Measurements from ENCODE around the gene ADH1A.
"Not testable (repeated sequence)": the region's sequence is repeated elsewhere in the genome, so short reads cannot be mapped to it uniquely, and the experiment has no call there.

Gene ADH1A

GRCh38 chr4:99264927-99265326, 25.9 kb downstream of the ADH1A start:
- TF ChIP-seq CTCF (IDR thresholded peaks at IDR 0.05; ENCODE audit: control insufficient read depth, insufficient read depth, low read depth, low read length, missing control alignments): no peak
- no peak overlapping the region for H3K4me3 ChIP-seq (ENCODE audit: control insufficient read depth, low read depth, low read length)
- no peak for DNase-seq (ENCODE audit: low read depth)

- no peak for DNase-seq (ENCODE audit: low read depth)
- no peak for TF ChIP-seq CTCF (IDR thresholded peaks at IDR 0.05; ENCODE audit: control insufficient read depth, insufficient read depth, low read depth, low read length, missing control alignments)
- H3K4me3 ChIP-seq (ENCODE audit: control insufficient read depth, low read depth, low read length): no peak overlapping the region
Measured at GRCh38 chr4:99252746-99253145, 38.0 kb downstream of the ADH1A start.

- no peak for TF ChIP-seq CTCF (IDR thresholded peaks at IDR 0.05; ENCODE audit: control insufficient read depth, insufficient read depth, low read depth, low read length, missing control alignments)
- DNase-seq (ENCODE audit: low read depth): no peak
- no peak overlapping the region for H3K4me3 ChIP-seq (ENCODE audit: control insufficient read depth, low read depth, low read length)
Measured at GRCh38 chr4:99248714-99249113, 42.1 kb downstream of the ADH1A start.

- no peak for DNase-seq (ENCODE audit: low read depth)
- H3K4me3 ChIP-seq (ENCODE audit: control insufficient read depth, low read depth, low read length): no peak overlapping the region
- TF ChIP-seq CTCF (IDR thresholded peaks at IDR 0.05; ENCODE audit: control insufficient read depth, insufficient read depth, low read depth, low read length, missing control alignments): no peak
Measured at GRCh38 chr4:99235955-99236354, 54.8 kb downstream of the ADH1A start.

- H3K4me3 ChIP-seq (ENCODE audit: control insufficient read depth, low read depth, low read length): no peak overlapping the region
- no peak for TF ChIP-seq CTCF (IDR thresholded peaks at IDR 0.05; ENCODE audit: control insufficient read depth, insufficient read depth, low read depth, low read length, missing control alignments)
- peak; percentile 41 for DNase-seq (ENCODE audit: low read depth)
Measured at GRCh38 chr4:99234331-99235010, 56.3 kb downstream of the ADH1A start.

GRCh38 chr4:99233397-99233796, 57.4 kb downstream of the ADH1A start:
- DNase-seq (ENCODE audit: low read depth): not testable (repeated sequence)

GRCh38 chr4:99228706-99229105, 62.1 kb downstream of the ADH1A start:
- not testable (repeated sequence) for H3K4me3 ChIP-seq (ENCODE audit: control insufficient read depth, low read depth, low read length); DNase-seq (ENCODE audit: low read depth)

More at GRCh38 chr4:99233397-99233796, 57.4 kb downstream of the ADH1A start:
- not testable (repeated sequence) for H3K4me3 ChIP-seq (ENCODE audit: control insufficient read depth, low read depth, low read length)

DNA sequence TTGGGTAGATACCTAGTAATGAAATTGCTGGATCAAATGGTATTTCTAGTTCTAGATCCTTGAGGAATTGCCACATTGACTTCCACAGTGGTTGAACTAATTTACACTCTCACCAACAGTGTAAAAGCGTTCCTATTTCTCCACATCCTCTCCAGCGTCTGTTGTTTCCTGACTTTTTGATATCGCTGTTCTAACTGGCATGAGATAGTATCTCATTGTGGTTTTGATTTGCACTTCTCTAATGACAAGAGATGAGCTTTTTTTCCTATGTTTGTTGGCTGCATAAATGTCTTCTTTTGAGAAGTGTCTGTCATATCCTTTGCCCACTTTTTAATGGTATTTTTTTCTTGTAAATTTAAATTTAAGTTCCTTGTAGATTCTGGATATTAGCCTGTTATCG, 63.1 kb downstream of the ADH1A start:
- not testable (repeated sequence) for H3K4me3 ChIP-seq (ENCODE audit: control insufficient read depth, low read depth, low read length); DNase-seq (ENCODE audit: low read depth)

All from AG09309 (cell line).